SK-MEL-5 (cell line): ENCODE data around the gene ENOX1. TPM values are rescaled to one million over a fixed set of nuclear protein-coding genes. Genes with fewer than 3 reads are reported as not detected.

ENCODE experiments used
- DNase-seq: peaks from one replicate; pipeline ENCODE4 v3.0.0-alpha.2; 2016; ENCODE audit warnings: low read depth, low spot score
- in situ Hi-C: cut with HindIII; loops from 2 replicates; pipeline ENCODE4 v1.10.0; 2016; ENCODE audit warnings: low sequenced_read_pairs, high pct_unique_total_duplicates, low pct_unique_long_range_greater_than_20kb
- total RNA-seq: library from RNA; depleted of rRNA; stranded (reverse); fragments of >200 nt; shearing (Covaris generic); gene quantifications from 2 replicates; pipeline ENCODE4 v1.2.3, GENCODE V29; 2014

Gene ENOX1
- total RNA-seq, 1 experiment from 2014 or later = 14.2 TPM

- DNase-seq = no peak
- in situ Hi-C loops = no loop called here
Observed at GRCh38 chr13:43270130-43270830, 516.5 kb downstream of the ENOX1 start.

GRCh38 chr13:43269037-43269481 is 517.7 kb downstream of the ENOX1 start:
- no peak for DNase-seq
- in situ Hi-C loops = no loop called here

GRCh38 chr13:43268632-43269031 is 518.1 kb downstream of the ENOX1 start:
- in situ Hi-C loops = no loop called here
- no peak for DNase-seq

GRCh38 chr13:43267916-43268315 is 518.9 kb downstream of the ENOX1 start:
- in situ Hi-C loops = no loop called here

GRCh38 chr13:43266936-43267615 is 519.7 kb downstream of the ENOX1 start:
- no peak for DNase-seq
- in situ Hi-C loops = no loop called here

More at GRCh38 chr13:43267916-43268315, 518.9 kb downstream of the ENOX1 start:
- DNase-seq = no peak

GRCh38 chr13:43265028-43265427 is 521.7 kb downstream of the ENOX1 start:
- in situ Hi-C loops = no loop called here
- DNase-seq = no peak

- in situ Hi-C loops = no loop called here
- DNase-seq = no peak
Observed at GRCh38 chr13:43264458-43264857, 522.3 kb downstream of the ENOX1 start.

- DNase-seq = no peak
- in situ Hi-C loops = no loop called here
Observed at GRCh38 chr13:43263047-43263446, 523.7 kb downstream of the ENOX1 start.

- DNase-seq = no peak
- in situ Hi-C loops = no loop called here
Observed at GRCh38 chr13:43260999-43261398, 525.8 kb downstream of the ENOX1 start.

- in situ Hi-C loops = no loop called here
- DNase-seq = no peak
Observed at GRCh38 chr13:43258771-43259170, 528.0 kb downstream of the ENOX1 start.

- in situ Hi-C loops = no loop called here
- DNase-seq = no peak
Observed at GRCh38 chr13:43257765-43258164, 529.0 kb downstream of the ENOX1 start.

GRCh38 chr13:43251961-43252360 is 534.8 kb downstream of the ENOX1 start:
- DNase-seq = no peak
- in situ Hi-C loops = no loop called here

- in situ Hi-C loops = no loop called here
- no peak for DNase-seq
Observed at GRCh38 chr13:43246382-43246781, 540.4 kb downstream of the ENOX1 start.

GRCh38 chr13:43245374-43245964 is 541.3 kb downstream of the ENOX1 start:
- no peak for DNase-seq
- in situ Hi-C loops = no loop called here

- in situ Hi-C loops = no loop called here
Observed at GRCh38 chr13:43244481-43244880, 542.3 kb downstream of the ENOX1 start.

GRCh38 chr13:43243711-43244110 is 543.1 kb downstream of the ENOX1 start:
- no peak for DNase-seq
- in situ Hi-C loops = no loop called here

More at GRCh38 chr13:43244481-43244880, 542.3 kb downstream of the ENOX1 start:
- no peak for DNase-seq

GRCh38 chr13:43242040-43242439 is 544.7 kb downstream of the ENOX1 start:
- no peak for DNase-seq
- in situ Hi-C loops = no loop called here

- in situ Hi-C loops = no loop called here
- no peak for DNase-seq
Observed at GRCh38 chr13:43240278-43240677, 546.5 kb downstream of the ENOX1 start.
